ENCODE results near the gene GREB1L.

Gene GREB1L

GRCh38 chr18:21450913-21451312 lies 208.9 kb downstream of the GREB1L start:
- no peaks in the 10 kb centered on the region for H3K27me3 ChIP-seq (ENCODE audit: insufficient read depth, low read length)
- H3K4me2 ChIP-seq (ENCODE audit: low read length): no peak overlapping the region
- no peaks in the 10 kb centered on the region for H4K20me1 ChIP-seq (ENCODE audit: insufficient read depth, low read length)
- no peak overlapping the region for H3K4me3 ChIP-seq (ENCODE audit: low read depth, low read length, poor library complexity, severe bottlenecking)
- TF ChIP-seq, protein P1, sequence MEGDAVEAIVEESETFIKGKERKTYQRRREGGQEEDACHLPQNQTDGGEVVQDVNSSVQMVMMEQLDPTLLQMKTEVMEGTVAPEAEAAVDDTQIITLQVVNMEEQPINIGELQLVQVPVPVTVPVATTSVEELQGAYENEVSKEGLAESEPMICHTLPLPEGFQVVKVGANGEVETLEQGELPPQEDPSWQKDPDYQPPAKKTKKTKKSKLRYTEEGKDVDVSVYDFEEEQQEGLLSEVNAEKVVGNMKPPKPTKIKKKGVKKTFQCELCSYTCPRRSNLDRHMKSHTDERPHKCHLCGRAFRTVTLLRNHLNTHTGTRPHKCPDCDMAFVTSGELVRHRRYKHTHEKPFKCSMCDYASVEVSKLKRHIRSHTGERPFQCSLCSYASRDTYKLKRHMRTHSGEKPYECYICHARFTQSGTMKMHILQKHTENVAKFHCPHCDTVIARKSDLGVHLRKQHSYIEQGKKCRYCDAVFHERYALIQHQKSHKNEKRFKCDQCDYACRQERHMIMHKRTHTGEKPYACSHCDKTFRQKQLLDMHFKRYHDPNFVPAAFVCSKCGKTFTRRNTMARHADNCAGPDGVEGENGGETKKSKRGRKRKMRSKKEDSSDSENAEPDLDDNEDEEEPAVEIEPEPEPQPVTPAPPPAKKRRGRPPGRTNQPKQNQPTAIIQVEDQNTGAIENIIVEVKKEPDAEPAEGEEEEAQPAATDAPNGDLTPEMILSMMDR (IDR thresholded peaks at IDR 0.05; ENCODE audit: low read length): no peak
- no peak for TF ChIP-seq EZH2 (IDR thresholded peaks at IDR 0.05; ENCODE audit: borderline replicate concordance, low read length)
- no peak overlapping the region for H3K9ac ChIP-seq (ENCODE audit: low read length)
- H3K36me3 ChIP-seq (ENCODE audit: insufficient read depth, low read length): no peaks in the 10 kb centered on the region
- H3K9me3 ChIP-seq (ENCODE audit: low read length): no peaks in the 10 kb centered on the region
- no peaks in the 10 kb centered on the region for H3K9me2 ChIP-seq (ENCODE audit: low read depth, low read length)
- no peaks in the 10 kb centered on the region for H3K4me1 ChIP-seq (ENCODE audit: insufficient read depth, low read length, severe bottlenecking)
- no peaks in the 10 kb centered on the region for H3F3A ChIP-seq (ENCODE audit: insufficient read depth, low read length)
- no peak overlapping the region for H3K27ac ChIP-seq (ENCODE audit: low read depth, low read length, poor library complexity, severe bottlenecking)
- H2AFZ ChIP-seq (ENCODE audit: low read length): no peak overlapping the region
- H3K79me2 ChIP-seq (ENCODE audit: insufficient read depth, low read length): no peaks in the 10 kb centered on the region

- no peaks in the 10 kb centered on the region for H3F3A ChIP-seq (ENCODE audit: insufficient read depth, low read length)
- H3K4me1 ChIP-seq (ENCODE audit: insufficient read depth, low read length, severe bottlenecking): no peaks in the 10 kb centered on the region
- no peak overlapping the region for H2AFZ ChIP-seq (ENCODE audit: low read length)
- H3K27me3 ChIP-seq (ENCODE audit: insufficient read depth, low read length): no peaks in the 10 kb centered on the region
- H3K27ac ChIP-seq (ENCODE audit: low read depth, low read length, poor library complexity, severe bottlenecking): no peak overlapping the region
- H3K4me2 ChIP-seq (ENCODE audit: low read length): no peak overlapping the region
- no peaks in the 10 kb centered on the region for H3K9me3 ChIP-seq (ENCODE audit: low read length)
- H3K9me2 ChIP-seq (ENCODE audit: low read depth, low read length): no peaks in the 10 kb centered on the region
- TF ChIP-seq EZH2 (IDR thresholded peaks at IDR 0.05; ENCODE audit: borderline replicate concordance, low read length): no peak
- TF ChIP-seq, protein P1 (IDR thresholded peaks at IDR 0.05; ENCODE audit: low read length): no peak
- H4K20me1 ChIP-seq (ENCODE audit: insufficient read depth, low read length): no peaks in the 10 kb centered on the region
- no peak overlapping the region for H3K4me3 ChIP-seq (ENCODE audit: low read depth, low read length, poor library complexity, severe bottlenecking)
- no peak overlapping the region for H3K9ac ChIP-seq (ENCODE audit: low read length)
- H3K79me2 ChIP-seq (ENCODE audit: insufficient read depth, low read length): no peaks in the 10 kb centered on the region
- no peaks in the 10 kb centered on the region for H3K36me3 ChIP-seq (ENCODE audit: insufficient read depth, low read length)
Observed at GRCh38 chr18:21451851-21452250, 209.8 kb downstream of the GREB1L start.

DNA sequence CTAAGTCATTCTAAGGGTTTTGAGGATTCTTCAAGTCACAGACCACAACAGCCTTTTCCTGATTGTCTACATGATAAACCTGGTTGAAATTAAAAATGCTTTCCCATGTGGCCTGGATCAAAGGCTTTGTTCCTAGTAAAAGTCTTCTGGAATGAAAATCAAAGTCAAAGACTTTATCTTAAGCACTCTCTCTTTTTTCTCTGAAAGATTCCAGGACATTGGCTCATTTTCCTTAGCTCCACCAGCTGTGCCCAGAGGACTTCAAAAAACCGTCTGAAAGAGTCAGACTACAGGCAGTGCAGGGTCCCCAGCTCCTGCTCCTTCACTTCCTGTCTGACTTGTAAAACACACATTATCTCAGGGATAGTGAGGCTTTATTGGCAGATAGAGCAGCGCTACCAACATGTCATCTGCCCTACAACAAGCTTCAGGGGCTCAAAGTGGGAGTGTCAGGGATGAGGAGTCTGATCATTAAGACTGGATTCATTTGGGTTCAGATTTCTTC lies 210.3 kb downstream of the GREB1L start:
- Histone ChIP-seq H3K79me2 (ENCODE audit: insufficient read depth, low read length) (no peaks in the 10 kb centered on the region), H3K4me1 (ENCODE audit: insufficient read depth, low read length, severe bottlenecking) (no peaks in the 10 kb centered on the region), H3F3A (ENCODE audit: insufficient read depth, low read length) (no peaks in the 10 kb centered on the region), H3K36me3 (ENCODE audit: insufficient read depth, low read length) (no peaks in the 10 kb centered on the region), H3K9me2 (ENCODE audit: low read depth, low read length) (no peaks in the 10 kb centered on the region), H3K9me3 (ENCODE audit: low read length) (no peaks in the 10 kb centered on the region), H3K27ac (ENCODE audit: low read depth, low read length, poor library complexity, severe bottlenecking) (no peak overlapping the region), H2AFZ (ENCODE audit: low read length) (no peak overlapping the region), H4K20me1 (ENCODE audit: insufficient read depth, low read length) (no peaks in the 10 kb centered on the region), H3K4me3 (ENCODE audit: low read depth, low read length, poor library complexity, severe bottlenecking) (no peak overlapping the region), H3K27me3 (ENCODE audit: insufficient read depth, low read length) (no peaks in the 10 kb centered on the region), H3K4me2 (ENCODE audit: low read length) (no peak overlapping the region), H3K9ac (ENCODE audit: low read length) (no peak overlapping the region)
- TF ChIP-seq, protein P1 (IDR thresholded peaks at IDR 0.05; ENCODE audit: low read length): no peak
- TF ChIP-seq EZH2 (IDR thresholded peaks at IDR 0.05; ENCODE audit: borderline replicate concordance, low read length): no peak
